Stimulated activated CD8-positive, alpha-beta memory T cell treated with anti-CD3 and anti-CD28 coated beads, Interleukin-7, amount 100 ng/mL, for 48 hours (primary cell): ENCODE results near the gene NMS.
"Not testable (repeated sequence)": the region's sequence is repeated elsewhere in the genome, so short reads cannot be mapped to it uniquely, and the experiment has no call there.

Experiments
- DNase-seq, 2 donors: peaks; one replicate each; pipeline ENCODE4 v3.0.0-alpha.2; 2020; ENCODE audit warnings: low read depth in 1 of 2; ENCODE audit errors: extremely low read depth in 1 of 2

NMS gene

GRCh38 chr2:100470182-100470581 is at the start of gene NMS:
Gene NMS, plus strand, starts transcription at chr2:100470482. Its CDS starts 7 bp downstream, at chr2:100470489.
- DNase-seq, result no peak

GRCh38 chr2:100422320-100423055 is 47.8 kb upstream of the NMS start:
- no peak for DNase-seq

- no peak for DNase-seq
Observed at GRCh38 chr2:100423631-100424030, 46.7 kb upstream of the NMS start.

- DNase-seq, result no peak
Observed at GRCh38 chr2:100424277-100424875, 45.9 kb upstream of the NMS start.

- no peak for DNase-seq
Observed at GRCh38 chr2:100425107-100425506, 45.2 kb upstream of the NMS start.

- no peak for DNase-seq
Observed at GRCh38 chr2:100425573-100426383, 44.5 kb upstream of the NMS start.

- no peak for DNase-seq
Observed at GRCh38 chr2:100426384-100426720, 43.9 kb upstream of the NMS start.

GRCh38 chr2:100427111-100427510 is 43.2 kb upstream of the NMS start:
- no peak for DNase-seq

GRCh38 chr2:100427627-100428258 is 42.5 kb upstream of the NMS start:
- peak; percentile 18 to 51 for DNase-seq

- no peak for DNase-seq
Observed at GRCh38 chr2:100429726-100430125, 40.6 kb upstream of the NMS start.

GRCh38 chr2:100437751-100438150 is 32.5 kb upstream of the NMS start:
- no peak for DNase-seq

- DNase-seq, result no peak
Observed at GRCh38 chr2:100446696-100447095, 23.6 kb upstream of the NMS start.

GRCh38 chr2:100451092-100451491 is 19.2 kb upstream of the NMS start:
- DNase-seq, result no peak

GRCh38 chr2:100451734-100452133 is 18.5 kb upstream of the NMS start:
- DNase-seq, result no peak

GRCh38 chr2:100453853-100454252 is 16.4 kb upstream of the NMS start:
- DNase-seq, result no peak

- DNase-seq, result not testable (repeated sequence)
Observed at GRCh38 chr2:100456357-100456756, 13.9 kb upstream of the NMS start.

- no peak for DNase-seq
Observed at GRCh38 chr2:100460904-100461530, 9.3 kb upstream of the NMS start.

GRCh38 chr2:100470898-100471514 is 724 bp downstream of the NMS start:
- no peak for DNase-seq

GRCh38 chr2:100476606-100477005 is 6.3 kb downstream of the NMS start:
- DNase-seq, result no peak

- no peak for DNase-seq
Observed at GRCh38 chr2:100482741-100483140, 12.5 kb downstream of the NMS start.

- DNase-seq, result no peak
Observed at GRCh38 chr2:100483895-100484294, 13.6 kb downstream of the NMS start.
